ENCODE measurements around the gene FAM163A. TPM values are rescaled to one million over a fixed set of nuclear protein-coding genes. Genes with fewer than 3 reads are reported as not detected.

The FAM163A gene
- total RNA-seq, 2 experiments from 2014 or later = 0.08 to 0.17 TPM

DNA sequence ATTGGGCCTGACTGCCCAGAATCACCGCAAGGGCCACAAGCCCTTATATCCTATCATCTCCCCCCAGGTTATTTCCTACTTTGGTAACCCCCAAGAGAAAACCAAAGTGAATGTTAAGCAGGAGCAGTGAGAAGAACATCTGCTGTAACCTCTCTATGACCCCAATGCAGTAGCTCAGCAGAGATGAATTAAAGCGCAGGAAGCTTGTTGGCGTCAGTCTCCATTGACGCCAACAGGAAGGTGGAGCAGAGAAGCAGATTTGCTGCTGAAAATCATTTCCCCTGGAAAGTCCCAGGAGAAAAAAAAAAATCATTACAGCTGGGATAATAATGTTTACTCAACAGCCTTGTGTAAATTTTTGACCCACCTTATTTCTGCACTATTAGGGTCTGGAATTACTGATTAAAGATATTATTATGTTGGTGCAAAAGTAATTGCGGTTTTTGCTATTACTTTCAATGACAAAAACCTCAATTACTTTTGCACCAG lies 33.2 kb upstream of the FAM163A start:
- no peak overlapping the region for H3K27ac ChIP-seq (ENCODE audit: low read depth in 1 of 2, low read length in 2 of 2)
- TF ChIP-seq, protein P1, sequence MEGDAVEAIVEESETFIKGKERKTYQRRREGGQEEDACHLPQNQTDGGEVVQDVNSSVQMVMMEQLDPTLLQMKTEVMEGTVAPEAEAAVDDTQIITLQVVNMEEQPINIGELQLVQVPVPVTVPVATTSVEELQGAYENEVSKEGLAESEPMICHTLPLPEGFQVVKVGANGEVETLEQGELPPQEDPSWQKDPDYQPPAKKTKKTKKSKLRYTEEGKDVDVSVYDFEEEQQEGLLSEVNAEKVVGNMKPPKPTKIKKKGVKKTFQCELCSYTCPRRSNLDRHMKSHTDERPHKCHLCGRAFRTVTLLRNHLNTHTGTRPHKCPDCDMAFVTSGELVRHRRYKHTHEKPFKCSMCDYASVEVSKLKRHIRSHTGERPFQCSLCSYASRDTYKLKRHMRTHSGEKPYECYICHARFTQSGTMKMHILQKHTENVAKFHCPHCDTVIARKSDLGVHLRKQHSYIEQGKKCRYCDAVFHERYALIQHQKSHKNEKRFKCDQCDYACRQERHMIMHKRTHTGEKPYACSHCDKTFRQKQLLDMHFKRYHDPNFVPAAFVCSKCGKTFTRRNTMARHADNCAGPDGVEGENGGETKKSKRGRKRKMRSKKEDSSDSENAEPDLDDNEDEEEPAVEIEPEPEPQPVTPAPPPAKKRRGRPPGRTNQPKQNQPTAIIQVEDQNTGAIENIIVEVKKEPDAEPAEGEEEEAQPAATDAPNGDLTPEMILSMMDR (IDR thresholded peaks at IDR 0.05) = no peak
- ChIA-PET POLR2A (interaction anchor here (1.1 to 2.1 kb wide), 5 partner anchors 100 to 173 kb away, joined by 3 to 16 read pairs (median 6); no protein-coding TSS in a partner anchor), CTCF (interaction anchor here (0.6 to 3.2 kb wide), 5 partner anchors 52 to 173 kb away, joined by 3 to 38 read pairs (median 3); no protein-coding TSS in a partner anchor)
- H3K36me3 Mint-ChIP-seq (ENCODE audit: low read depth) = peaks cover 15% of the 10 kb centered on the region
- peak; percentile 98 for ATAC-seq (ENCODE audit: poor library complexity)
- DNase-seq = peak in 11 of 14 experiments; percentile 3 to 89 (median 27)
- peaks cover 25% of the 10 kb centered on the region for H3K4me1 Mint-ChIP-seq (ENCODE audit: low read depth)
- intact Hi-C loops (cut with DNase I, micrococcal nuclease) = loop anchor here (5.0 kb wide), 2 partner anchors 172 to 772 kb away; partner anchors contain the start of gene TOR1AIP1 (in 1 of the 2)
- peaks cover 19% of the 10 kb centered on the region for H3K9me3 Mint-ChIP-seq
- H3K27ac Mint-ChIP-seq = peak overlapping the region; percentile 74
- H3K4me3 ChIP-seq (ENCODE audit: low read length) = no peak overlapping the region
- H3K4me1 ChIP-seq (ENCODE audit: insufficient read depth, low read length) = peaks cover 15% of the 10 kb centered on the region
- no peaks in the 10 kb centered on the region for H3K27me3 Mint-ChIP-seq
- no peaks in the 10 kb centered on the region for H3K36me3 ChIP-seq (ENCODE audit: insufficient read depth, low read length)
- H3K27me3 ChIP-seq (ENCODE audit: control insufficient read depth in 1 of 2, insufficient read depth in 2 of 2, low read length in 2 of 2) = no peaks in the 10 kb centered on the region
- H3K9me3 ChIP-seq (ENCODE audit: control insufficient read depth in 1 of 2, insufficient read depth in 1 of 2, low read length in 2 of 2) = peaks cover 0 to 9% of the 10 kb centered on the region in 2 experiments
- no peak overlapping the region for H3K4me3 Mint-ChIP-seq

DNA sequence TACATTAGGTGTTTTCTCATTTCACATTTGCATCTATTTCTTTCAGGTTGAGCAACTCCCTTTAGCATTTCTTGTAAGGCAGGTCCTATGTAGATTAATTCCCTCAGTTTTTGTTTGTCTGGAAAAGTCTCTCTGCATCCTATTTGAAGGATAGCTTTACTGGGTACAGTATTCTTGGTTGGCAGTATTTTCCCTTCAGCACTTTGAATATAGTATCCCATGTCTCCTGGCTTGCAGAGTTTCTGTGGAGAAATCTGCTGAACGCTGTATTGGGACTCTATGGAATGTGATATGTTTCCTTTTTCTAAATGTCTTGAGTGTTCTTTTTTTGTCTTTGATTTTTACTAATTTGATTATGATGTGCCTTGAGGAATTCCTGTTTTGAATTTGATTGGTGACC lies 28.9 kb upstream of the FAM163A start:
- no peak overlapping the region for H3K4me3 ChIP-seq (ENCODE audit: low read length)
- H3K36me3 ChIP-seq (ENCODE audit: insufficient read depth, low read length) = no peaks in the 10 kb centered on the region
- no peaks in the 10 kb centered on the region for H3K27me3 ChIP-seq (ENCODE audit: control insufficient read depth in 1 of 2, insufficient read depth in 2 of 2, low read length in 2 of 2)
- H3K4me1 ChIP-seq (ENCODE audit: insufficient read depth, low read length) = peaks cover 15% of the 10 kb centered on the region
- peaks cover 0 to 36% of the 10 kb centered on the region in 2 experiments for H3K9me3 ChIP-seq (ENCODE audit: control insufficient read depth in 1 of 2, insufficient read depth in 1 of 2, low read length in 2 of 2)
- no peak overlapping the region for H3K27ac Mint-ChIP-seq
- no peak for ATAC-seq (ENCODE audit: poor library complexity)
- POLR2A ChIA-PET = interaction anchor here (0.6 kb wide), 1 partner anchor 495 kb away, joined by 3 read pairs; no protein-coding TSS in a partner anchor
- H3K4me1 Mint-ChIP-seq (ENCODE audit: low read depth) = peaks cover 16% of the 10 kb centered on the region
- CTCF ChIA-PET = interaction anchor here (1.2 kb wide), 1 partner anchor 21 kb away, joined by 4 read pairs; no protein-coding TSS in a partner anchor
- H3K36me3 Mint-ChIP-seq (ENCODE audit: low read depth) = peaks cover 40% of the 10 kb centered on the region
- DNase-seq = no peak
- no peaks in the 10 kb centered on the region for H3K27me3 Mint-ChIP-seq
- TF ChIP-seq, protein P1 (IDR thresholded peaks at IDR 0.05) = no peak
- H3K9me3 Mint-ChIP-seq = peaks cover 46% of the 10 kb centered on the region
- H3K4me3 Mint-ChIP-seq = no peak overlapping the region
- H3K27ac ChIP-seq (ENCODE audit: low read depth in 1 of 2, low read length in 2 of 2) = no peak overlapping the region
- intact Hi-C loops (cut with DNase I, micrococcal nuclease) = no loop called here

DNA sequence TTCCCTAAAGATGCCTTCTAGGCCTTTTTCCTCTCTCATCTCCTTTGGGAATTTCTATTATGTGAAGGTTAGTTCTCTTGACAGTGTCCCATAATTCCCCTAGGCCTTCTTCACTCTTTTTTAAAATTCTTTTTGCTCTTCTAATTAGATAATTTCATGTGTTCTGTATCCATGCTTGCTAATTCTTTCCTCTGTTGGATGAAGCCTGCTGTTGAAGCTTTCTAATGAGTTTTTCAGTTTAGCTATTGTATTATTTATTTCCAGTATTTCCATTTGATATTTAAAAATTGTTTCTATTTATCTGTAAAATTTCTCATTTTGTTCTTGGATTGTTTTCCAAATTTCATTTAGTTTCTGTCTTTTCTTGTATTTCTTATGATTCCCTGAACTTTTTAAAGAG lies 28.5 kb upstream of the FAM163A start:
- DNase-seq = no peak
- ChIA-PET POLR2A (no interaction called here), CTCF (no interaction called here)
- Mint-ChIP-seq H3K4me1 (ENCODE audit: low read depth) (peaks cover 12% of the 10 kb centered on the region), H3K27me3 (no peaks in the 10 kb centered on the region), H3K9me3 (peaks cover 46% of the 10 kb centered on the region), H3K36me3 (ENCODE audit: low read depth) (peaks cover 44% of the 10 kb centered on the region), H3K27ac (no peak overlapping the region), H3K4me3 (no peak overlapping the region)
- TF ChIP-seq, protein P1 (IDR thresholded peaks at IDR 0.05) = no peak
- Histone ChIP-seq H3K27me3 (ENCODE audit: control insufficient read depth in 1 of 2, insufficient read depth in 2 of 2, low read length in 2 of 2) (no peaks in the 10 kb centered on the region), H3K4me3 (ENCODE audit: low read length) (no peak overlapping the region), H3K4me1 (ENCODE audit: insufficient read depth, low read length) (peaks cover 10% of the 10 kb centered on the region), H3K27ac (ENCODE audit: low read depth in 1 of 2, low read length in 2 of 2) (no peak overlapping the region), H3K9me3 (ENCODE audit: control insufficient read depth in 1 of 2, insufficient read depth in 1 of 2, low read length in 2 of 2) (peaks cover 0 to 36% of the 10 kb centered on the region in 2 experiments), H3K36me3 (ENCODE audit: insufficient read depth, low read length) (no peaks in the 10 kb centered on the region)
- no peak for ATAC-seq (ENCODE audit: poor library complexity)
- intact Hi-C loops (cut with DNase I, micrococcal nuclease) = no loop called here
